H1 (cell line): ENCODE data around the gene DOP1B. TPM values are rescaled to one million over a fixed set of nuclear protein-coding genes. Genes with fewer than 3 reads are reported as not detected.

Experiments used
- RXRA ChIP-seq: IDR thresholded peaks from 2 replicates; pipeline ENCODE4 v1.6.1; 2011; ENCODE audit warnings: low read depth, mild to moderate bottlenecking, low read length, moderate library complexity; ENCODE audit not compliant: insufficient read depth
- polyA plus RNA-seq, 7 experiments: library from polyadenylated mRNA; depleted of rRNA in 3 of 7; stranded (reverse) in 5 of 7; unstranded in 2 of 7; fragments of >200 nt in 5 of 7; fragments of 200-250 nt in 2 of 7; gene quantifications; 1 replicate in 5 of 7; 2 replicates in 1 of 7; 4 replicates in 1 of 7; pipeline versions ENCODE4 v1.2.1 to v1.2.3, GENCODE V29; 2011 to 2013; ENCODE audit warnings: missing spikeins in 2 of 7, mixed read lengths in 2 of 7
- total RNA-seq: library from RNA; stranded (reverse); fragmentation: NEBNext Ultra II Directional; extraction: Animal tissue kit (Norgen Biotek cat#: 25700); gene quantifications from 2 replicates; pipeline ENCODE4 v1.2.1, GENCODE V29; 2021
- TF ChIP-seq, protein P1 (sequence below): fragments of 300-600 bp; sonication (generic); IDR thresholded peaks from 2 replicates; pipeline ENCODE4 v1.7.1; 2012; ENCODE audit warnings: low read length, moderate library complexity, mild to moderate bottlenecking, inconsistent platforms; ENCODE audit not compliant: insufficient replicate concordance
- TF ChIP-seq, protein P2 (sequence below): IDR thresholded peaks from 2 replicates; pipeline ENCODE4 v1.6.1; 2012; ENCODE audit warnings: inconsistent platforms
- TF ChIP-seq, protein P3 (sequence below): IDR thresholded peaks from 2 replicates; pipeline ENCODE4 v1.6.1; 2012; ENCODE audit warnings: inconsistent platforms

The DOP1B gene
- total and polyA plus RNA-seq, 2 of the 8 experiments (the other 6 are each of a cell fraction or from before 2014, with no cell fraction given) = 2.8 to 9.9 TPM

DNA sequence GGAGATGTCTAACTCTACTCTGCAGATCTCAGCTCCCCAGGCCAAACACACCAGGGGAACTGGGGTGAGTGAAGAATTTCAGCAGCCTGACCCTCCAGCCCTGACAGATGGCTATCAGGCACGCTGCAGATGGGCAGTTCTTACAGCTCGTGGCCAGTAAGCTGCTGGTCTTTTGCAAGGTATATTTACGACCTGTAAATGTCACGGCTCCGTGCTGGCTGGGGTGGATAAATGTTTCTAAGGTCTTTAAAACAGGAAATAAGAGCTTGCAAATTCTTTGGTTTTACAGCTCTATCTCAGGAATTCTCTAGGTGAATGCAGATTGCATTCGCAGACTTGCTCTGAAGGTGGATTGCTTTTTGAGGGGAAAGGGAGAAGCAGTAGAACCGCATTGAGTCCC is 10.1 kb downstream of the DOP1B start (continued):
- TF ChIP-seq, protein P1, sequence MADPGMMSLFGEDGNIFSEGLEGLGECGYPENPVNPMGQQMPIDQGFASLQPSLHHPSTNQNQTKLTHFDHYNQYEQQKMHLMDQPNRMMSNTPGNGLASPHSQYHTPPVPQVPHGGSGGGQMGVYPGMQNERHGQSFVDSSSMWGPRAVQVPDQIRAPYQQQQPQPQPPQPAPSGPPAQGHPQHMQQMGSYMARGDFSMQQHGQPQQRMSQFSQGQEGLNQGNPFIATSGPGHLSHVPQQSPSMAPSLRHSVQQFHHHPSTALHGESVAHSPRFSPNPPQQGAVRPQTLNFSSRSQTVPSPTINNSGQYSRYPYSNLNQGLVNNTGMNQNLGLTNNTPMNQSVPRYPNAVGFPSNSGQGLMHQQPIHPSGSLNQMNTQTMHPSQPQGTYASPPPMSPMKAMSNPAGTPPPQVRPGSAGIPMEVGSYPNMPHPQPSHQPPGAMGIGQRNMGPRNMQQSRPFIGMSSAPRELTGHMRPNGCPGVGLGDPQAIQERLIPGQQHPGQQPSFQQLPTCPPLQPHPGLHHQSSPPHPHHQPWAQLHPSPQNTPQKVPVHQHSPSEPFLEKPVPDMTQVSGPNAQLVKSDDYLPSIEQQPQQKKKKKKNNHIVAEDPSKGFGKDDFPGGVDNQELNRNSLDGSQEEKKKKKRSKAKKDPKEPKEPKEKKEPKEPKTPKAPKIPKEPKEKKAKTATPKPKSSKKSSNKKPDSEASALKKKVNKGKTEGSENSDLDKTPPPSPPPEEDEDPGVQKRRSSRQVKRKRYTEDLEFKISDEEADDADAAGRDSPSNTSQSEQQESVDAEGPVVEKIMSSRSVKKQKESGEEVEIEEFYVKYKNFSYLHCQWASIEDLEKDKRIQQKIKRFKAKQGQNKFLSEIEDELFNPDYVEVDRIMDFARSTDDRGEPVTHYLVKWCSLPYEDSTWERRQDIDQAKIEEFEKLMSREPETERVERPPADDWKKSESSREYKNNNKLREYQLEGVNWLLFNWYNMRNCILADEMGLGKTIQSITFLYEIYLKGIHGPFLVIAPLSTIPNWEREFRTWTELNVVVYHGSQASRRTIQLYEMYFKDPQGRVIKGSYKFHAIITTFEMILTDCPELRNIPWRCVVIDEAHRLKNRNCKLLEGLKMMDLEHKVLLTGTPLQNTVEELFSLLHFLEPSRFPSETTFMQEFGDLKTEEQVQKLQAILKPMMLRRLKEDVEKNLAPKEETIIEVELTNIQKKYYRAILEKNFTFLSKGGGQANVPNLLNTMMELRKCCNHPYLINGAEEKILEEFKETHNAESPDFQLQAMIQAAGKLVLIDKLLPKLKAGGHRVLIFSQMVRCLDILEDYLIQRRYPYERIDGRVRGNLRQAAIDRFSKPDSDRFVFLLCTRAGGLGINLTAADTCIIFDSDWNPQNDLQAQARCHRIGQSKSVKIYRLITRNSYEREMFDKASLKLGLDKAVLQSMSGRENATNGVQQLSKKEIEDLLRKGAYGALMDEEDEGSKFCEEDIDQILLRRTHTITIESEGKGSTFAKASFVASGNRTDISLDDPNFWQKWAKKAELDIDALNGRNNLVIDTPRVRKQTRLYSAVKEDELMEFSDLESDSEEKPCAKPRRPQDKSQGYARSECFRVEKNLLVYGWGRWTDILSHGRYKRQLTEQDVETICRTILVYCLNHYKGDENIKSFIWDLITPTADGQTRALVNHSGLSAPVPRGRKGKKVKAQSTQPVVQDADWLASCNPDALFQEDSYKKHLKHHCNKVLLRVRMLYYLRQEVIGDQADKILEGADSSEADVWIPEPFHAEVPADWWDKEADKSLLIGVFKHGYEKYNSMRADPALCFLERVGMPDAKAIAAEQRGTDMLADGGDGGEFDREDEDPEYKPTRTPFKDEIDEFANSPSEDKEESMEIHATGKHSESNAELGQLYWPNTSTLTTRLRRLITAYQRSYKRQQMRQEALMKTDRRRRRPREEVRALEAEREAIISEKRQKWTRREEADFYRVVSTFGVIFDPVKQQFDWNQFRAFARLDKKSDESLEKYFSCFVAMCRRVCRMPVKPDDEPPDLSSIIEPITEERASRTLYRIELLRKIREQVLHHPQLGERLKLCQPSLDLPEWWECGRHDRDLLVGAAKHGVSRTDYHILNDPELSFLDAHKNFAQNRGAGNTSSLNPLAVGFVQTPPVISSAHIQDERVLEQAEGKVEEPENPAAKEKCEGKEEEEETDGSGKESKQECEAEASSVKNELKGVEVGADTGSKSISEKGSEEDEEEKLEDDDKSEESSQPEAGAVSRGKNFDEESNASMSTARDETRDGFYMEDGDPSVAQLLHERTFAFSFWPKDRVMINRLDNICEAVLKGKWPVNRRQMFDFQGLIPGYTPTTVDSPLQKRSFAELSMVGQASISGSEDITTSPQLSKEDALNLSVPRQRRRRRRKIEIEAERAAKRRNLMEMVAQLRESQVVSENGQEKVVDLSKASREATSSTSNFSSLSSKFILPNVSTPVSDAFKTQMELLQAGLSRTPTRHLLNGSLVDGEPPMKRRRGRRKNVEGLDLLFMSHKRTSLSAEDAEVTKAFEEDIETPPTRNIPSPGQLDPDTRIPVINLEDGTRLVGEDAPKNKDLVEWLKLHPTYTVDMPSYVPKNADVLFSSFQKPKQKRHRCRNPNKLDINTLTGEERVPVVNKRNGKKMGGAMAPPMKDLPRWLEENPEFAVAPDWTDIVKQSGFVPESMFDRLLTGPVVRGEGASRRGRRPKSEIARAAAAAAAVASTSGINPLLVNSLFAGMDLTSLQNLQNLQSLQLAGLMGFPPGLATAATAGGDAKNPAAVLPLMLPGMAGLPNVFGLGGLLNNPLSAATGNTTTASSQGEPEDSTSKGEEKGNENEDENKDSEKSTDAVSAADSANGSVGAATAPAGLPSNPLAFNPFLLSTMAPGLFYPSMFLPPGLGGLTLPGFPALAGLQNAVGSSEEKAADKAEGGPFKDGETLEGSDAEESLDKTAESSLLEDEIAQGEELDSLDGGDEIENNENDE = no peak
- TF ChIP-seq, protein P2, sequence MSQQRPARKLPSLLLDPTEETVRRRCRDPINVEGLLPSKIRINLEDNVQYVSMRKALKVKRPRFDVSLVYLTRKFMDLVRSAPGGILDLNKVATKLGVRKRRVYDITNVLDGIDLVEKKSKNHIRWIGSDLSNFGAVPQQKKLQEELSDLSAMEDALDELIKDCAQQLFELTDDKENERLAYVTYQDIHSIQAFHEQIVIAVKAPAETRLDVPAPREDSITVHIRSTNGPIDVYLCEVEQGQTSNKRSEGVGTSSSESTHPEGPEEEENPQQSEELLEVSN = no peak
- TF ChIP-seq, protein P3, sequence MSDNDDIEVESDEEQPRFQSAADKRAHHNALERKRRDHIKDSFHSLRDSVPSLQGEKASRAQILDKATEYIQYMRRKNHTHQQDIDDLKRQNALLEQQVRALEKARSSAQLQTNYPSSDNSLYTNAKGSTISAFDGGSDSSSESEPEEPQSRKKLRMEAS = no peak
- no peak for TF ChIP-seq RXRA
